HG02840 (cell line): Measurements from ENCODE around the gene AFAP1L2.

Experiments used
- ATAC-seq: cut with Tn5 transposase; IDR thresholded peaks from one replicate; pipeline ENCODE4 v1.9.1; 2021; ENCODE audit warnings: mild to moderate bottlenecking, moderate library complexity, moderate number of reproducible peaks; ENCODE audit not compliant: unreplicated experiment, low FRiP score

AFAP1L2 gene

GRCh38 chr10:114404171-114405010 is at the start of gene AFAP1L2:
TSS of gene AFAP1L2 (minus strand) at chr10:114404502. CDS start at chr10:114404455, 47 bp downstream.
- no peak for ATAC-seq

GRCh38 chr10:114453576-114453975 is 49.3 kb upstream of the AFAP1L2 start:
- ATAC-seq = no peak

GRCh38 chr10:114448897-114449296 is 44.6 kb upstream of the AFAP1L2 start:
- ATAC-seq = no peak

GRCh38 chr10:114445332-114445731 is 41.0 kb upstream of the AFAP1L2 start:
- no peak for ATAC-seq

GRCh38 chr10:114444819-114445218 is 40.5 kb upstream of the AFAP1L2 start:
- no peak for ATAC-seq

- ATAC-seq = no peak
Measured at GRCh38 chr10:114442091-114442630, 37.9 kb upstream of the AFAP1L2 start.

- no peak for ATAC-seq
Measured at GRCh38 chr10:114441107-114441506, 36.8 kb upstream of the AFAP1L2 start.

- no peak for ATAC-seq
Measured at GRCh38 chr10:114437473-114438292, 33.4 kb upstream of the AFAP1L2 start.

- no peak for ATAC-seq
Measured at GRCh38 chr10:114436941-114437340, 32.6 kb upstream of the AFAP1L2 start.

- no peak for ATAC-seq
Measured at GRCh38 chr10:114432566-114433093, 28.3 kb upstream of the AFAP1L2 start.

GRCh38 chr10:114431414-114432135 is 27.3 kb upstream of the AFAP1L2 start:
- no peak for ATAC-seq

GRCh38 chr10:114430688-114431413 is 26.5 kb upstream of the AFAP1L2 start:
- ATAC-seq = no peak

- ATAC-seq = no peak
Measured at GRCh38 chr10:114429581-114430335, 25.5 kb upstream of the AFAP1L2 start.

GRCh38 chr10:114427124-114427852 is 23.0 kb upstream of the AFAP1L2 start:
- ATAC-seq = no peak

GRCh38 chr10:114426476-114426875 is 22.2 kb upstream of the AFAP1L2 start:
- no peak for ATAC-seq

- no peak for ATAC-seq
Measured at GRCh38 chr10:114420811-114421485, 16.6 kb upstream of the AFAP1L2 start.

- ATAC-seq = no peak
Measured at GRCh38 chr10:114418109-114418508, 13.8 kb upstream of the AFAP1L2 start.
